NCI-H345 (cell line): Measurements from ENCODE around the gene GPR135.
A peak's percentile ranks its signal among the peaks of the same experiment; 100 is the strongest.
"Not testable (repeated sequence)": the region's sequence is repeated elsewhere in the genome, so short reads cannot be mapped to it uniquely, and the experiment has no call there.

Experiments used
- DNase-seq: peaks from one replicate; lab custom pipeline; 2025; lab: John Stamatoyannopoulos, UW

GPR135 gene

GRCh38 chr14:59474172-59474571 lies 9.0 kb upstream of the GPR135 start:
- no peak for DNase-seq

- DNase-seq: peak; percentile 68
Measured at GRCh38 chr14:59464486-59465315, 479 bp downstream of the GPR135 start.

GRCh38 chr14:59463787-59464485 lies 1.2 kb downstream of the GPR135 start:
- no peak for DNase-seq

GRCh38 chr14:59461891-59462290 lies 3.3 kb downstream of the GPR135 start:
- DNase-seq: no peak

GRCh38 chr14:59460378-59460777 lies 4.8 kb downstream of the GPR135 start:
- DNase-seq: no peak

- no peak for DNase-seq
Measured at GRCh38 chr14:59458486-59458885, 6.7 kb downstream of the GPR135 start.

- DNase-seq: no peak
Measured at GRCh38 chr14:59455411-59455810, 9.8 kb downstream of the GPR135 start.

GRCh38 chr14:59454139-59454538 lies 11.0 kb downstream of the GPR135 start:
- no peak for DNase-seq

- no peak for DNase-seq
Measured at GRCh38 chr14:59451849-59452248, 13.3 kb downstream of the GPR135 start.

GRCh38 chr14:59450716-59451115 lies 14.5 kb downstream of the GPR135 start:
- no peak for DNase-seq

- DNase-seq: not testable (repeated sequence)
Measured at GRCh38 chr14:59448673-59449072, 16.5 kb downstream of the GPR135 start.

GRCh38 chr14:59439256-59439965 lies 25.8 kb downstream of the GPR135 start:
- DNase-seq: no peak

GRCh38 chr14:59438195-59438647 lies 27.0 kb downstream of the GPR135 start:
- no peak for DNase-seq

GRCh38 chr14:59435987-59436386 lies 29.2 kb downstream of the GPR135 start:
- DNase-seq: no peak

GRCh38 chr14:59435101-59435500 lies 30.1 kb downstream of the GPR135 start:
- DNase-seq: no peak

GRCh38 chr14:59429790-59430189 lies 35.4 kb downstream of the GPR135 start:
- DNase-seq: no peak

GRCh38 chr14:59428581-59429012 lies 36.6 kb downstream of the GPR135 start:
- DNase-seq: no peak

- DNase-seq: no peak
Measured at GRCh38 chr14:59427653-59428580, 37.3 kb downstream of the GPR135 start.

- DNase-seq: no peak
Measured at GRCh38 chr14:59425322-59425935, 39.8 kb downstream of the GPR135 start.

GRCh38 chr14:59424341-59425071 lies 40.7 kb downstream of the GPR135 start:
- DNase-seq: no peak
